NOMO-1 treated with DMSO at 0.1 percent for 48 hours (cell line): ENCODE measurements around the gene ZNF606.
"Not testable (repeated sequence)": the region's sequence is repeated elsewhere in the genome, so short reads cannot be mapped to it uniquely, and the experiment has no call there.

Experiments
- DNase-seq: peaks from one replicate; lab custom pipeline; 2025; ENCODE audit not compliant: unreplicated experiment; lab: John Stamatoyannopoulos, UW

ZNF606 gene

GRCh38 chr19:58010507-58010906, 7.9 kb upstream of the ZNF606 start:
- DNase-seq, result no peak

- DNase-seq, result no peak
Observed at GRCh38 chr19:58009666-58010301, 7.2 kb upstream of the ZNF606 start.

- no peak for DNase-seq
Observed at GRCh38 chr19:58009301-58009665, 6.7 kb upstream of the ZNF606 start.

- DNase-seq, result not testable (repeated sequence)
Observed at GRCh38 chr19:58008877-58009276, 6.3 kb upstream of the ZNF606 start.

GRCh38 chr19:58007285-58007684, 4.7 kb upstream of the ZNF606 start:
- no peak for DNase-seq

GRCh38 chr19:58003174-58003828, 681 bp upstream of the ZNF606 start:
- no peak for DNase-seq

- no peak for DNase-seq
Observed at GRCh38 chr19:58001895-58002369, 688 bp downstream of the ZNF606 start.

GRCh38 chr19:58000677-58001076, 1.9 kb downstream of the ZNF606 start:
- no peak for DNase-seq

- no peak for DNase-seq
Observed at GRCh38 chr19:57992841-57993240, 9.8 kb downstream of the ZNF606 start.

- DNase-seq, result no peak
Observed at GRCh38 chr19:57978586-57979289, 23.9 kb downstream of the ZNF606 start.

GRCh38 chr19:57974434-57974833, 28.2 kb downstream of the ZNF606 start, which contains the start of gene C19orf18:
Gene C19orf18, minus strand, starts transcription at chr19:57974534. Its CDS starts 102 bp downstream, at chr19:57974432.
- no peak for DNase-seq

- no peak for DNase-seq
Observed at GRCh38 chr19:57964761-57965160, 37.9 kb downstream of the ZNF606 start.

- DNase-seq, result no peak
Observed at GRCh38 chr19:57961785-57962184, 40.8 kb downstream of the ZNF606 start.

- DNase-seq, result no peak
Observed at GRCh38 chr19:57954996-57955395, 47.6 kb downstream of the ZNF606 start.

GRCh38 chr19:57949702-57950101, 52.9 kb downstream of the ZNF606 start:
- DNase-seq, result no peak

- DNase-seq, result no peak
Observed at GRCh38 chr19:57949296-57949695, 53.3 kb downstream of the ZNF606 start.

- DNase-seq, result peak; percentile 84
Observed at GRCh38 chr19:57947419-57948134, 55.0 kb downstream of the ZNF606 start, which contains the start of gene ZNF256. Gene ZNF256, minus strand, starts transcription at chr19:57947706. Its CDS starts 232 bp downstream, at chr19:57947474.

- no peak for DNase-seq
Observed at GRCh38 chr19:57947088-57947418, 55.6 kb downstream of the ZNF606 start.

- DNase-seq, result peak; percentile 19
Observed at GRCh38 chr19:57946316-57946715, 56.3 kb downstream of the ZNF606 start.

GRCh38 chr19:57941593-57941992, 61.0 kb downstream of the ZNF606 start:
- no peak for DNase-seq

GRCh38 chr19:57935731-57936130, 66.9 kb downstream of the ZNF606 start:
- DNase-seq, result no peak
